Breast epithelium (tissue), 3 donors: ENCODE results near the gene CFAP53.

Experiments
- CTCF ChIP-seq, 3 donors: fragments of 450-650 bp; IDR thresholded peaks; one replicate each; pipeline ENCODE4 v1.5.1; 2016 to 2017; ENCODE audit warnings: antibody characterized with exemption in 3 of 3, mild to moderate bottlenecking in 3 of 3, moderate library complexity in 3 of 3
- POLR2A ChIP-seq: fragments of 450-650 bp; IDR thresholded peaks from one replicate; pipeline ENCODE4 v1.6.1; 2016; ENCODE audit warnings: antibody characterized with exemption, mild to moderate bottlenecking, moderate library complexity
- POLR2AphosphoS5 ChIP-seq, 3 donors: sonication (generic); formaldehyde crosslinking; IDR thresholded peaks; one replicate each; pipeline ENCODE4 v1.6.1; 2017; ENCODE audit warnings: antibody characterized with exemption in 3 of 3

GRCh38 chr18:50313031-50313607 is 46.8 kb upstream of the CFAP53 start:
- no peak for TF ChIP-seq CTCF (IDR thresholded peaks at IDR 0.05)
- TF ChIP-seq POLR2AphosphoS5 (IDR thresholded peaks at IDR 0.05) = no peak
- no peak for TF ChIP-seq POLR2A
